Measurements from ENCODE around the gene NSMCE1.

Gene NSMCE1

GRCh38 chr16:27242398-27242797 lies 26.2 kb downstream of the NSMCE1 start:
- DNase-seq: no peak

GRCh38 chr16:27241658-27242057 lies 26.9 kb downstream of the NSMCE1 start:
- no peak for DNase-seq

- DNase-seq: no peak
Observed at GRCh38 chr16:27240948-27241531, 27.5 kb downstream of the NSMCE1 start.

- no peak for DNase-seq
Observed at GRCh38 chr16:27239906-27240655, 28.5 kb downstream of the NSMCE1 start.

GRCh38 chr16:27239026-27239425 lies 29.5 kb downstream of the NSMCE1 start:
- DNase-seq: no peak

GRCh38 chr16:27238591-27238990 lies 30.0 kb downstream of the NSMCE1 start:
- no peak for DNase-seq

GRCh38 chr16:27238016-27238587 lies 30.5 kb downstream of the NSMCE1 start:
- DNase-seq: no peak

GRCh38 chr16:27237219-27238015 lies 31.2 kb downstream of the NSMCE1 start:
- peak; percentile 85 for DNase-seq

- no peak for DNase-seq
Observed at GRCh38 chr16:27236635-27237218, 31.8 kb downstream of the NSMCE1 start.

- DNase-seq: no peak
Observed at GRCh38 chr16:27235938-27236245, 32.7 kb downstream of the NSMCE1 start.

GRCh38 chr16:27235055-27235937 lies 33.3 kb downstream of the NSMCE1 start:
- DNase-seq: peak; percentile 91

- no peak for DNase-seq
Observed at GRCh38 chr16:27234603-27235002, 34.0 kb downstream of the NSMCE1 start.

- DNase-seq: no peak
Observed at GRCh38 chr16:27234171-27234570, 34.4 kb downstream of the NSMCE1 start.

- no peak for DNase-seq
Observed at GRCh38 chr16:27233731-27234130, 34.8 kb downstream of the NSMCE1 start.

- no peak for DNase-seq
Observed at GRCh38 chr16:27232901-27233625, 35.5 kb downstream of the NSMCE1 start.

- no peak for DNase-seq
Observed at GRCh38 chr16:27232061-27232900, 36.3 kb downstream of the NSMCE1 start.

- no peak for DNase-seq
Observed at GRCh38 chr16:27231692-27232060, 36.9 kb downstream of the NSMCE1 start.

- peak; percentile 72 for DNase-seq
Observed at GRCh38 chr16:27230562-27231001, 38.0 kb downstream of the NSMCE1 start.

- DNase-seq: no peak
Observed at GRCh38 chr16:27229891-27230470, 38.6 kb downstream of the NSMCE1 start.
